Prostate gland (tissue), 2 donors: ENCODE results near the gene SPC24.

Experiments used
- POLR2A ChIP-seq: fragments of 450-650 bp; IDR thresholded peaks from one replicate; pipeline ENCODE4 v1.6.1; 2016; ENCODE audit warnings: antibody characterized with exemption, mild to moderate bottlenecking
- POLR2AphosphoS5 ChIP-seq: sonication (generic); formaldehyde crosslinking; IDR thresholded peaks from one replicate; pipeline ENCODE4 v1.6.1; 2017; ENCODE audit warnings: antibody characterized with exemption
- TF ChIP-seq, protein P1 (sequence below), 4 experiments: fragments of 200-600 bp in 2 of 4; fragments of 450-650 bp in 2 of 4; sonication (generic) in 2 of 4; IDR thresholded peaks; 1 replicate in 3 of 4; 2 replicates in 1 of 4; pipeline ENCODE4 v1.5.1; 2016 to 2019; ENCODE audit warnings: antibody characterized with exemption in 4 of 4, mild to moderate bottlenecking in 2 of 4, moderate library complexity in 2 of 4

- TF ChIP-seq, protein P1, sequence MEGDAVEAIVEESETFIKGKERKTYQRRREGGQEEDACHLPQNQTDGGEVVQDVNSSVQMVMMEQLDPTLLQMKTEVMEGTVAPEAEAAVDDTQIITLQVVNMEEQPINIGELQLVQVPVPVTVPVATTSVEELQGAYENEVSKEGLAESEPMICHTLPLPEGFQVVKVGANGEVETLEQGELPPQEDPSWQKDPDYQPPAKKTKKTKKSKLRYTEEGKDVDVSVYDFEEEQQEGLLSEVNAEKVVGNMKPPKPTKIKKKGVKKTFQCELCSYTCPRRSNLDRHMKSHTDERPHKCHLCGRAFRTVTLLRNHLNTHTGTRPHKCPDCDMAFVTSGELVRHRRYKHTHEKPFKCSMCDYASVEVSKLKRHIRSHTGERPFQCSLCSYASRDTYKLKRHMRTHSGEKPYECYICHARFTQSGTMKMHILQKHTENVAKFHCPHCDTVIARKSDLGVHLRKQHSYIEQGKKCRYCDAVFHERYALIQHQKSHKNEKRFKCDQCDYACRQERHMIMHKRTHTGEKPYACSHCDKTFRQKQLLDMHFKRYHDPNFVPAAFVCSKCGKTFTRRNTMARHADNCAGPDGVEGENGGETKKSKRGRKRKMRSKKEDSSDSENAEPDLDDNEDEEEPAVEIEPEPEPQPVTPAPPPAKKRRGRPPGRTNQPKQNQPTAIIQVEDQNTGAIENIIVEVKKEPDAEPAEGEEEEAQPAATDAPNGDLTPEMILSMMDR (IDR thresholded peaks at IDR 0.05) = peak; percentile 79 to 94 (median 82)
- TF ChIP-seq POLR2AphosphoS5 = no peak
- no peak for TF ChIP-seq POLR2A
Observed at GRCh38 chr19:11203194-11204075, 47.9 kb upstream of the SPC24 start.
